ENCODE measurements around the gene CACNA2D2.

The CACNA2D2 gene

DNA sequence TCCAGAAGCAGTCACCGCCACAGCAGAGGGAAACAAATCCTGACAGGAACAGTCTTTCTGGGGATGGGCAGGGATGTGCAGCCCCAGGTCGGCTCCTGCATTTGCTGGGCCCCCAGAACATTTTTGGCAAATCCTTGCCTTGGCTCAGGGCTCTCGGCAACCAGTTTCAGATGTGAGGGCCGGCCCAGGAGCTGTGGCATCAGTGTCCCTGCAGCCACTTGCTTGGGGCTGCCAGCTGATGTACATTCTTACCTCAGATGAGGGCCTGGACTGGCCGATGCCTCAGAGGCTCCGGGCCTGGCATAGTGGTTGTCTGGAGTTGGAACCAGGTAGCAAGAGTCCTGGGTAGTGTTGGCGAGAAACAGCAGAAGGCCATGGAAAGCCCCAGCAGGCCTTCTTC, 148.6 kb downstream of the CACNA2D2 start:
- in situ Hi-C loops (cut with MboI; ENCODE audit: low sequenced_read_pairs) = loop anchor here (25.0 kb wide), 1 partner anchor 182 kb away; no protein-coding TSS in a partner anchor

DNA sequence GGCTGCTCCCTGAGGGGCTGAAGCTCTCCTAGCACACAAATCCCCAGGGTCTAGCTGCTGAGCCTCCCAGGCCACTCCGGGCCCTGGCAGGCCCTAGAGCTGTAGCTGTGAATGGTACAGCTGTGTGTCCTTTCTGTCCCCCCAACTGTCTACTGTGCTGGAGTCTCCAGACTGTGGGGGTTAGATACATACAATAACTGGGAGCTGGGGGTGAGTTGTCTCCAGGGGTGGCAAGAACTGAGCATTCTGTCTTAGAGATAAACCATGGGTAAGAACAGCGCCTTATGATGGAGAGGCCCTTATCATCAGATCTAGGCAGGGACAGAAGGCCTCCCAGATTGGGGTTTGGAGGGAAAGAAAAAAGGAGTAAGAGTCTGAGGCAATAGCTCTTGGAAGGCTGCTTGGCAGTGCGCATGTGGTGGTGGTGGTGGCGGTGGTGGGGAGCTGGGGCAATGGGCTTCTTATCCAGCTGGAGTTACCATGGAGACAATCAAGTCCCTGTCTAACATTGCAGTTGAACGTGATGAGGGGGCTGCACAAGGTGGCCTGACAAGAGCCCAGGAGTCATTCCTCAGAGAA, 149.2 kb downstream of the CACNA2D2 start:
- in situ Hi-C loops (cut with MboI; ENCODE audit: low sequenced_read_pairs) = loop anchor here (25.0 kb wide), 1 partner anchor 183 kb away; no protein-coding TSS in a partner anchor

DNA sequence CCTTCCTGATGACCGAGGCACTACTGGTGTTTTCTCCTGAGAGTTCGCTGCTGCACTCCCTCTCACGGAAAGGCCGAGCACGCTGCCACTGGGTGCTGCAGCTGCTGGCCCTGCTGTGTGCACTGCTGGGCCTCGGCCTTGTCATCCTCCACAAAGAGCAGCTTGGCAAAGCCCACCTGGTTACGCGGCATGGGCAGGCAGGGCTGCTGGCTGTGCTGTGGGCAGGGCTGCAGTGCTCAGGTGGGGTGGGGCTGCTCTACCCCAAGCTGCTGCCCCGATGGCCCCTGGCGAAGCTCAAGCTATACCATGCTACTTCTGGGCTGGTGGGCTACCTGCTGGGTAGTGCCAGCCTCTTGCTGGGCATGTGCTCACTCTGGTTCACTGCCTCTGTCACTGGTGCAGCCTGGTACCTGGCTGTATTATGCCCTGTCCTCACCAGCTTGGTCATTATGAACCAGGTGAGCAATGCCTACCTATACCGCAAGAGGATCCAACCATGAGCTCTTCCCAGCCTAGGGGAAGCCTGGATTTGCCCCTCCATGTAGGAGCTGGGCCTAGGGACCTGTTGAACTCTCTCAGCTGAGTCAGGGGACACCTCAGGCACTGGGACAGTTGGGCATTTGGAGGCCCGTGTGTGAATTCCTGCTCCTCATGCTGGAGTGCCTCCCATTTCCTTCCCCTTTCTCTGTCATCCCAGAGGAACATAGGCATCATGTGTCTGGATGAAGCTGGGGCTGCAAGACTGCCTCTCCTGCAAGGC, 150.0 kb downstream of the CACNA2D2 start:
- in situ Hi-C loops (cut with MboI; ENCODE audit: low sequenced_read_pairs) = loop anchor here (25.0 kb wide), 1 partner anchor 184 kb away; no protein-coding TSS in a partner anchor

DNA sequence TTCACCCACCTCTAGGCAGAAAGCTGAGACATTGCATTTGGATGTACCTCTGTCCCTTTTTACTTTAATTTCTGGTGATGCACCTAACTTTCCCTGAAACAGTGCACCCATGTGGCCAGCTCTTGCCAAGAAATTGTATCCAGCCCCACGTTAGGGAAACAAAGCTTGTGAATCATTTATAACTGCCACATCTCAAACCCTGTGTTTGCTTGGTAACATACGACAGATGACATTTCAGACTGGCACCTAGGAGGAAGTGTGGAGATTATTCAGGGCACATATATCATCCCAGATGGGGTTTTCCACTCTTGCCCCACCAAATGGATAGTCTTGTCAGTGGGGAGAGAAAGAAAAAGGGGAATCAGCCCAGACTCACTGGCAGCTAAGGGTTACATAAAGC, 150.7 kb downstream of the CACNA2D2 start:
- in situ Hi-C loops (cut with MboI; ENCODE audit: low sequenced_read_pairs) = loop anchor here (25.0 kb wide), 1 partner anchor 185 kb away; no protein-coding TSS in a partner anchor

DNA sequence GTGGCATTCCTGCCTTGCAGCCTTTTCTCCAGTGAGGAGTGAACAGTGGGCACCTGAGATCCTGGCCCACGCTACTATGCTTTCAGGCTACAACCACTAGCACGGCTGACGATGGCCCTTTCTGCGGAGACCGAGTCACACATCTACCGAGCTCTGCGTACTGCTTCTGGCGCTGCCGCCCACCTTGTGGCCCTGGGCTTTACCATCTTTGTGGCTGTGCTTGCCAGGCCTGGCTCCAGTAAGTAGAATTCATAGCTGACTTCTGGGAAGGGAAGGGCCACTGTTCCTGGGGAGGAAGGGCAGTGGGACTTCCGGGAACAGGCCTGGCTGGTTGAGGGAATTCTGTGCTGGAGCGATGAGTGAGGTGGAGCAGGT, 152.1 kb downstream of the CACNA2D2 start:
- in situ Hi-C loops (cut with MboI; ENCODE audit: low sequenced_read_pairs) = loop anchor here (25.0 kb wide), 1 partner anchor 186 kb away; no protein-coding TSS in a partner anchor

DNA sequence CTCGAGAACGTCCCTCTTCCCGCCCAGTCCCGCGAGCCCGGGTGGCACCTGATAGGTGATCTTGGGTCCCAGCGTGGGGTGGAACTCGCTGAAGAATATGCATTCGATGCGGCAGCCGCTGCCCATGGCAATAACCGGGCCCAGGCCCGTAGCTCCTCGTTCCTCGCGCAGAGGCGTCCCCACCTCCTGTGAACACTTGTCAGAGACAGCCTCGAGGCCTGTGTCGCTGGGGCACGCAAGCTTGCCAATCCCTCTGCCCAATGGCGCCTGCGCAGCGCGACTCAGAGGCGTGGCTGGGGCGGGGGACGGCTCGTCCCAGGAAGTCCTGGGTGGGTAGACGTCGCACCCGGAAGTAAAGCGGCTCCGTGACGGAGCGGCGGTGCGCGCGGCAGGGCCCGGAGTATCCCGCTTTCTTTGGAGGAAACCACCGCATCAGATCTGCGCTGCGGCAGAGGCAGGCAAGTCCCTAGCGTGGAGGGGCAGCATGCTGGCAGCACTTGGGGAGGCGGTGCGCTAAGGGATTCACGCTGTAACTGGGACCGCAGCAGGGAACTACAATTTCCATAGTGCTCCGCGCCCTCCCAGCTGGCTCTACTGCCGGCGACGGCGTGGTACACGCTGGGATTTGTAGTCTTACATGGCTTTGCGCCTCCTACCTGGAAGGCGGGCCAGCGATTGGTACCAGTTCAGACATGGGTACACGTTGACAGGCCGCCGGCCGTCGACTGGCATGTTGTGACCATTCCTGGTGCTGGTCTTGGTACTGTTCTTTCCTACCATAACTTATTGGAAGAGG, 152.7 kb downstream of the CACNA2D2 start, which contains the start of the genes CYB561D2 and NPRL2:
CYB561D2 (plus strand) TSS at position 336 of the 796 bp plus-strand sequence. CDS start 572 bp downstream, outside the sequence.
NPRL2 (minus strand) TSS at position 249 of the 796 bp plus-strand sequence; CDS start at position 126, 123 bp downstream.
- in situ Hi-C loops (cut with MboI; ENCODE audit: low sequenced_read_pairs) = loop anchor here (25.0 kb wide), 1 partner anchor 187 kb away; no protein-coding TSS in a partner anchor

DNA sequence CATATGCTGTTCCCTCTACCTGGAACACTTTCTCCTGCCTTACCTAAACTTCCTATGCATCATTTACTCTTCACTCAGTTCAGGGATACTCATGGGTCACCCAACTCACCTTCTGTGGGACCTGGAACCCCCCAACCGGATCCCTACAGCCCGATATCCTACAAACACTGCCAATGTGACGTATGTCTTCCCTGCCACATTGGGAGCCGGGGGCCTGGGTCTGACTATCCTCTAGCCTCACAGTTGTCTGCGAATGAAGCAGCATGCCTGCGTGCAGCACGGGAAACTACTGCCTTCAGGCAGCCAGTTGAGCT, 153.3 kb downstream of the CACNA2D2 start:
- in situ Hi-C loops (cut with MboI; ENCODE audit: low sequenced_read_pairs) = loop anchor here (25.0 kb wide), 1 partner anchor 187 kb away; no protein-coding TSS in a partner anchor

DNA sequence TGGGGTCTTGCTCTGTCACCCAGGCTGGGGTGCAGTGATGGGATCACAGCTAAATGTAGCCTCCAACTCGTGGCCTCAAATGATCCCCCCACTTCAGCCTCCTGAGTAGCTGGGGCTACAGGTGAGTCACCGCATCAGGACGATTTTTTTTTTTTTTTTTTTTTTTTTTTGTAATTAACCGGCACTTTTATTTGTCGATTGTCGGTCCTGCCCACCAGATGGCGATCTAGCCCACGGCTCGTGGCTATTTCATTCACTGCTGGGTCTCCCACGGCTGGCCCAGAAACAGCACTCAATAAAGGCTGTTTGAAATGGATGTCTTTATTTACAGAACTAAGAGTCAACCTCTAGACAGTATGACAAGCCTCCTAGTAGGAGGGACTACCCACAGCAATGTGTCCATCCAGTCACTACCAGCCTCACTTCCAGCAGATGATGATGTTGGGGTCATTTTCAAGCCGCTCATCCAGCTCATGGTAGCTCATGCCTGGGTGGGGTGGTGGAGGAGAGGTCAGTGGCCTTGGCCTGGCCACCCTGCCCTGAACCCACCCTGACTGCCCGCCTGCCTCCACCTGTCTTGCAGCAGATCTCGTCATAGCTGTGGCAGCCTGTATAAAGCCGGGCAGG, 156.1 kb downstream of the CACNA2D2 start:
- in situ Hi-C loops (cut with MboI; ENCODE audit: low sequenced_read_pairs) = no loop called here

DNA sequence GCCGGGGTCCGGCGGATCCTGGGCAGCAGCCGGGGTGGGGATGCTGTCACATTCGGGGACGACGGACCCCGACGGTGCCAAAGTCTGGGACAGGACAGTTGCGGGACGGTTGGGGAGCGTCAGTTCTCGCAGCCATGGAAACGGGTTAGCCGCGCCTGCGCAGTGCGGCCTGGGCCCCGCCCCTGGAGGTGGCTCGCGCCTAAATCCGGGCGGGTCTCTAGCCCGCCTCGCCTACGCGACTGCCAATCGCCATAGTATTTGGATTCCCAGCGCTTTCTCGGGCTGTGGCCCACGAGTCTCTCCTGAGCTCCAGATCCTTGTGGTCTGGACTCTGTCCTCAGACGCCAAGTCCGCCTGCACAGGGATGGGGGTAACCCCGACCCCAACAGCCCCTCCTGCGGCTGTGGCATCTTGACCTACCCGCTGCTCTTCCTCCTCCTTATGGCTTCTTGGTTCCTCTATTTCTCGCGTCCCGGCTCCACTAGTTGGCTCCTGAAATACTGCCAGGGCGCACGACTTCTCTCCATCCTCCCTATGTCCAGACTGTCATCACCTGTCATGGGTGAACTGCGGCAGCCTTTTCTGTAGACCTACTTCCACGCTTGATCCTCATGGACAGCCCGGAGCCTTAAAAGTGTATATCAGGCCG, 157.7 kb downstream of the CACNA2D2 start, which contains the start of gene ZMYND10:
ZMYND10 (minus strand) TSS at position 147 of the 649 bp plus-strand sequence. CDS start 153 bp downstream, outside the sequence.
- in situ Hi-C loops (cut with MboI; ENCODE audit: low sequenced_read_pairs) = no loop called here

DNA sequence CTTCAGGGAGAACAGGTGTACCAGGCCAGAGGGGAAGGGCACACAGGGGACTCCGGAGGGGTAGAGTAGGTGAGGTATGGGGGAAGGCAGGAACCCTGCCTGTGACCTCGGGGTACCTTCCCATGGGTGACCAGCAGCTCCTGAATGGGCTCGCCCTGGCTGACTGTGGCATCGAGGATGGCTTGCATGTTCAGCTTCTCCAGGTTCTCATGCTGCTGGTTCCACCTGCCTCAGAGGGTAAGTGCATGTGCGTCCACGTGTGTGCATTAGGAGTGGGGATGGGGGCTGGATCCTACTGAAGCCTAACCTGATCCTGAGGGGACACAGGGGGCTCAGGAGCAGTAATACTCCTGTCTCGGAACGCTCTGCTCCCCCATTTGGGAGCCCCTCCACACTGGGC, 158.4 kb downstream of the CACNA2D2 start:
- in situ Hi-C loops (cut with MboI; ENCODE audit: low sequenced_read_pairs) = no loop called here

DNA sequence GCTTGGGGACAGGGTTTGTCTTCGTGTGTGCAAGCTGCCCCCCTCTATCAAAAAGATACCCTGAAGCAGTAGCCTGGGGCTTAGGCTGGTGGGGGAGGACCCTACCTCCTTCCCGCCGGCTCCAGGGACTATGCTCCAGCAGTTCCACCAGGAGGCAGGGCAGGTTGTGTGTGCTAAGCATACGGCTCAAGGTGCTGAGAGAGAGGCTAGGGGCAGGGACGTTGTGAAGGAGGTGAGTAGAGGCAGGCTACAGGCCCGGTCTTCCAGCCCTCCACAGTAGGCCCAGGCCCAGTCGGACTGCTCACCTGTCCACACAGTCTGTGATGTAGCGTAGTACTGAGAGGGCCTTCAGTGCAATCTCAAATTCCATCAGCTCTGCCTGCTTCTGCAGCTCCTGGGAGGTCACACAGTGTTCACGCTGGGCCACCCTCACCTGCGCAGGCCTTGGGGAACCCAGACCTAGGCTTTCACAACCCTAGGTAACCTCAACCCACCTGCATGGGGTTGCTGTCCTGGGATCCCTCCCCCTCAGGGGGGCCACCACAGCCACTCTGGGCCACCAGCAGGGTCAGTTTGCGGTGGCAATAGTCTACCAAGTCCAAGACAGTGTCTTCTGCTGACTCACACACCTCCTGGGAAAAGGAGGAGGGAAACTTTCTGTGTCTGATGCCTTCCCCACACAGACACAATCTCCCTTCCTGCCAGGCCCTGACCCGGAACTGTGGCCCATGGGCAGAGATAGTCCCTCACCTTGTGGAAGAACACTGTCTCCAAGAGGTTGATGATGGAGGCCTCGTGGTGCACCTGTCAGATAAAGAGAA, 160.4 kb downstream of the CACNA2D2 start:
- in situ Hi-C loops (cut with MboI; ENCODE audit: low sequenced_read_pairs) = no loop called here

DNA sequence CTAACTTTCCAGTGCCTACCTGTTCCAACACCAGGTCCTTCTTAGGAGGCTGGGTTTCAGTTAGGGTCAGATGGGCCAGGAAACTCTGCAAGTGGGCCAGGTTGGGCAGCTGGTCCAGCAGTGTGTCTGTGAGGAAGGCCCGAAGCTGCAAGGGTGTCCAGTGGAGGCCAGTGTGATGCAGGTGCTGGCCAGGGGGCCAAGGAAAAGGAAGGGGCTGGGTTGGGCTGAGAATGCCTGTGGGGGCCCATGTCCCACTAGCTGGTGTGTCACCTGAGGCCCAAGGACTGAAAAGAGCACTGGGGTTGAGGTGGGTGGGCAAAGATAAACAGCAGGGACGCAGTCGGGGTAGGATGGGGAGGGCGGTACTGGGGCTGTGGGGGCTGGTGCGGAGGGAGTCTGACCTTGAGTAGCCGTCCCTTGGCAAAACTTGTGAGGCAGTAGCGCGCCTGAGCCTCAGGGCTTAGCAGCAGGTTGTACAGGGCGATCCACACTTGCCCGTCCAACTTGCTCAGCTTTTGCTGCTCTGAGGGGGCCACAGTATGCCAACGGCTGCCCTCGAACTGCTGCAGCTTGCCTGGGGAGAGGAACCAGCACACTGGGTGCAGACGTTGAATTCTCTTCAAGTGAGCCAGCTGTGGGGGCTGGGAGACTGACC, 161.3 kb downstream of the CACNA2D2 start:
- in situ Hi-C loops (cut with MboI; ENCODE audit: low sequenced_read_pairs) = no loop called here

DNA sequence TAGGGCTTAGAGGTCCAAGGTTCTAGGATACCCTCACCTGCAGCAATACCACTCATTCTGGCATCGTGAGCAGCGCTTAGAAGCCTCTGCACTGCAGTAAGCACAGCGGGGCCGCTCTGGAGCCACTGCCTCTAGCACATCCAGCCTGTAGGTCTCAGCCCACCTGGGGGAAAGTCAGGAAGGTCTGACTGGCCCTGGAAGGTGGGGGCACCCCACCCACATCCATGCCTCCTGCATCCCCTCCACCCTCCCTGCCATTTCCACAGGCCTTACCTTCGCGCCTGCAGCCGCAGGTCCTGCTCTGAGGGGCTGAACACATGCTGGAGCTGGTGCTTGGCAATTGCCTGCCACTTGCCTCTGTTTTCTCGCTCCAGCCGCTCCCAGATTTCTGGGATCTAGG, 161.9 kb downstream of the CACNA2D2 start:
- in situ Hi-C loops (cut with MboI; ENCODE audit: low sequenced_read_pairs) = no loop called here

DNA sequence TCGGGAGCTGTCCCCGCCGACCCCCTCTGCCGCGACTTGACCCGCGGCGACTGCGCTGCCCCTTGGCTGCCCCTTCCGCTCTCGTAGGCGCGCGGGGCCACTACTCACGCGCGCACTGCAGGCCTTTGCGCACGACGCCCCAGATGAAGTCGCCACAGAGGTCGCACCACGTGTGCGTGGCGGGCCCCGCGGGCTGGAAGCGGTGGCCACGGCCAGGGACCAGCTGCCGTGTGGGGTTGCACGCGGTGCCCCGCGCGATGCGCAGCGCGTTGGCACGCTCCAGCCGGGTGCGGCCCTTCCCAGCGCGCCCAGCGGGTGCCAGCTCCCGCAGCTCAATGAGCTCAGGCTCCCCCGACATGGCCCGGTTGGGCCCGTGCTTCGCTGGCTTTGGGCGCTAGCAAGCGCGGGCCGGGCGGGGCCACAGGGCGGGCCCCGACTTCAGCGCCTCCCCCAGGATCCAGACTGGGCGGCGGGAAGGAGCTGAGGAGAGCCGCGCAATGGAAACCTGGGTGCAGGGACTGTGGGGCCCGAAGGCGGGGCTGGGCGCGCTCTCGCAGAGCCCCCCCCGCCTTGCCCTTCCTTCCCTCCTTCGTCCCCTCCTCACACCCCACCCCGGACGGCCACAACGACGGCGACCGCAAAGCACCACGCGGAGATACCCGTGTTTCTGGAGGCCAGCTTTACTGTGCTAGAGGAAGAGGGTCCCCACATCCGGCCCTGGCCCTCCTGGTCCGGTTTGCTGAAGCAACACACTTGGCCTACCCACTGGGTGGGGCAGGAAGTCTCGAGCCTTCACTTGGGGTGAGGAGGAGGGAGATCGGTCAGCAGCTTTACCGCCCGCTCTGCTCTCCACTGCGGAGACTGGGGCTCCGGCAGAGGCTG, 162.7 kb downstream of the CACNA2D2 start, which contains the start of gene RASSF1:
RASSF1 (minus strand) TSS at position 389 of the 882 bp plus-strand sequence; CDS start at position 358, 31 bp downstream.
- in situ Hi-C loops (cut with MboI; ENCODE audit: low sequenced_read_pairs) = no loop called here

DNA sequence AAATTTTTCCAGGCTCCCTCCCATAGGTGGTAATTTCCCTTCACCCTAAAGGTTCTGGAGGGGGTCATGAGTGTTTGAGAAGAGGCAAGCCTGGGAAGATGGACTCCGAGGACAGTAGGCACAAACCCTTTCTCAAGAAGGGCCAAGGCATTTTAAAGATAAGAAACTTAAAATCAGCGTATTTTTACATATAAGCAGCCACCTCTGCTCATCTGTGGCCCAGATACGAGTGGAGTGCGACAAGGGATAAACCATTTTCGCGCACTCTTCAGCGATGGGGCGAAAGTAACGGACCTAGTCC, 163.3 kb downstream of the CACNA2D2 start:
- in situ Hi-C loops (cut with MboI; ENCODE audit: low sequenced_read_pairs) = no loop called here

DNA sequence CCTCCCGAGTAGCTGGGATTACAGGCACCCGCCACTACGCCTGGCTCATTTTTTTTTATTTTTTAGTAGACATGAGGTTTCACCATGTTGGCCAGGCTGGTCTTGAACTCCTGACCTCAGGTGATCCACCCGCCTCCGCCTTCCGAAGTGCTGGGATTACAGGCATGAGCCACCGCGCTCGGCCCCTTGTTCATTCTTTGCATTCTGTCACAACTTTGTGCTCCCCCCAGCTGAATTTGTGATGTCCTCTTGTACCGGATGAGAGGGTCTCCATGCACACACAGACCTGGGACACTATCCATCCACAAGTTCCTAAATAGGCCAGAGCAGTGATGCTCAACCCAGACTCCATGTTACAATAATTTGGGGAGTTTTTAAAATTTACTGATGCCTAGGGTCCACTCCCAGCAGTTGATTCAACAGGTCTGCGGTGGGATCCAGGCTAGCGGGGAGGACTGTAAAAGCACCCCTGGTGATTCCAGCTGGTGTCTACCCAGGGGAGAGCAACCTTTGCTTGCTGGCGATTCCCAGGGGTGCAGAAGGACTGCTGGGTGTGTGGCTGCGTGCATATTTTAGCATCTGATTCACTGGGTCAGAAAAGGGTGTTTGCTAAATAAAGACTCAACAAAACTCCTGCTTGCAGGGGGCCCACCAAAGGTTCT, 163.8 kb downstream of the CACNA2D2 start:
- in situ Hi-C loops (cut with MboI; ENCODE audit: low sequenced_read_pairs) = no loop called here

DNA sequence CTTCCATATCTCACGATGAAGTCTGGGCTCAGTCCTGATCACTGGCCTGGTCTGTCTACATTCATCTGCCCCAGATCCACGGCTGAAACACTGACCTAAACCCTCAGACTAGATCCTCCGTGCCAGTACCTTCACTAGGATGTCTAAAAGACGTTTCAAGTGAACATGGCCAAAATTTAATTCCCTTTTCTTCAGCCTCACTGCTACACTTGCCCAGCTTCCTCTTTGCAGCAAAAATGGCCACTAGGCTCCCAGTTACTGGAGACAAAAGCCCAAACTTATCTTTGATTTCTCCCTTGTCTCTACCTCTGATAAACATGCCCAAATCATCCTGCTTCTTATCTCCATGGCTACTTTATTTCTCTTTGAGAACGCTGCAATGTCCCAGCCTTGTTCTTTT, 164.5 kb downstream of the CACNA2D2 start:
- in situ Hi-C loops (cut with MboI; ENCODE audit: low sequenced_read_pairs) = no loop called here

Measured in HL-60/S4 (cell line).